Fibroblast of lung (primary cell): Measurements from ENCODE around the gene ZC3H7B.

ENCODE experiments used
- CTCF ChIP-seq, 2 donors: IDR thresholded peaks in 1 of 2; conservative IDR thresholded peaks in 1 of 2; 1 replicate in 1 of 2; 2 replicates in 1 of 2; pipeline ENCODE4 v1.5.1; 2011 to 2012; ENCODE audit warnings: low read length in 2 of 2, control low read depth in 1 of 2, inconsistent platforms in 1 of 2, low read depth in 1 of 2, mild to moderate bottlenecking in 1 of 2
- EZH2 ChIP-seq: IDR thresholded peaks from 2 replicates; pipeline ENCODE4 v1.5.1; 2012; ENCODE audit warnings: low read length, control low read depth, mild to moderate bottlenecking; ENCODE audit errors: missing control alignments

GRCh38 chr22:41352058-41352457, 50.7 kb downstream of the ZC3H7B start:
- TF ChIP-seq CTCF (conservative IDR thresholded peaks at IDR 0.05 in 1 of 2, IDR thresholded peaks at IDR 0.05 in 1 of 2; ENCODE audit: low read depth in 1 of 2, low read length in 2 of 2), result no peak
- no peak for TF ChIP-seq EZH2
